H1 (cell line): ENCODE results near the gene KIF23. TPM values are rescaled to one million over a fixed set of nuclear protein-coding genes. Genes with fewer than 3 reads are reported as not detected.

ENCODE experiments used
- CTCF ChIA-PET: fragments of 300-600 bp; sonication (Branson Sonifier 250); formaldehyde crosslinking; loops from one replicate; lab custom pipeline; 2021; ENCODE audit not compliant: partially characterized antibody; lab: Charles Lee
- POLR2A ChIA-PET: fragments of 300-600 bp; sonication (Branson Sonifier 250); formaldehyde crosslinking; loops from one replicate; lab custom pipeline; 2021; ENCODE audit warnings: inconsistent platforms; ENCODE audit not compliant: partially characterized antibody; lab: Charles Lee
- DNase-seq, 2 experiments: peaks; one replicate each; pipeline versions ENCODE4 v3.0.0 to v3.0.0-alpha.2; 2010 to 2022; ENCODE audit warnings: low spot score in 2 of 2, low read depth in 1 of 2, mixed read lengths in 1 of 2
- FAIRE-seq: peaks from 2 replicates; lab custom pipeline; 2011; peaks lifted over from hg19 to GRCh38; lab: Jason Lieb, UNC
- H2AFZ ChIP-seq: 2 replicates; pipeline ENCODE4 v1.8.1; 2012; ENCODE audit warnings: low read length, inconsistent platforms
- H2AK5ac ChIP-seq: 2 replicates; pipeline ENCODE4 v1.6.1; 2013; ENCODE audit warnings: low read depth, low read length
- H2BK120ac ChIP-seq: replicated peaks from 2 replicates; pipeline ENCODE3; 2013; ENCODE audit warnings: low read depth, low read length, inconsistent platforms
- H2BK12ac ChIP-seq: 2 replicates; pipeline ENCODE4 v1.6.1; 2013; ENCODE audit warnings: low read depth, low read length
- H2BK15ac ChIP-seq: 2 replicates; pipeline ENCODE4 v1.6.1; 2013; ENCODE audit warnings: low read length
- H2BK20ac ChIP-seq: 2 replicates; pipeline ENCODE4 v1.6.1; 2013; ENCODE audit warnings: low read length
- H2BK5ac ChIP-seq: 2 replicates; pipeline ENCODE4 v1.6.1; 2013; ENCODE audit warnings: low read depth, low read length
- H3K14ac ChIP-seq: 2 replicates; pipeline ENCODE4 v1.6.1; 2013; ENCODE audit warnings: inconsistent platforms; ENCODE audit not compliant: insufficient read length
- H3K18ac ChIP-seq: 2 replicates; pipeline ENCODE4 v1.6.1; 2013; ENCODE audit warnings: low read length; ENCODE audit errors: extremely low read depth
- H3K23ac ChIP-seq: 2 replicates; pipeline ENCODE4 v1.6.1; 2013; ENCODE audit warnings: inconsistent platforms; ENCODE audit not compliant: insufficient read length
- H3K23me2 ChIP-seq: 2 replicates; pipeline ENCODE4 v1.6.1; 2013; ENCODE audit warnings: low read depth, low read length
- H3K27ac ChIP-seq: 2 replicates; pipeline ENCODE4 v1.6.1; 2011; ENCODE audit warnings: low read depth, low read length, inconsistent platforms
- H3K27me3 ChIP-seq, 4 experiments: replicated peaks in 1 of 4; 1 replicate in 1 of 4; 2 replicates in 3 of 4; pipeline versions ENCODE4 v1.6.1 to v1.8.1; 2011 to 2013; ENCODE audit warnings: low read length in 3 of 4, mild to moderate bottlenecking in 3 of 4, inconsistent platforms in 2 of 4, mixed read lengths in 2 of 4, moderate library complexity in 1 of 4; ENCODE audit not compliant: control insufficient read depth in 3 of 4, insufficient read depth in 3 of 4; ENCODE audit errors: extremely low read depth in 1 of 4
- H3K36me3 ChIP-seq, 4 experiments: 2 replicates each; pipeline versions ENCODE4 v1.6.1 to v1.8.1; 2011 to 2013; ENCODE audit warnings: mild to moderate bottlenecking in 4 of 4, low read length in 3 of 4, moderate library complexity in 2 of 4, control low read depth in 1 of 4, inconsistent platforms in 1 of 4; ENCODE audit not compliant: insufficient read depth in 4 of 4, control insufficient read depth in 2 of 4
- H3K4ac ChIP-seq: replicated peaks from 2 replicates; pipeline ENCODE3; 2013; ENCODE audit warnings: low read length, low read depth, mixed read lengths, inconsistent platforms; ENCODE audit not compliant: insufficient read length
- H3K4me1 ChIP-seq, 4 experiments: replicated peaks in 1 of 4; 1 replicate in 1 of 4; 2 replicates in 3 of 4; pipeline versions ENCODE4 v1.6.1 to v1.8.1; 2011 to 2013; ENCODE audit warnings: low read length in 3 of 4, inconsistent platforms in 2 of 4, mixed read lengths in 1 of 4; ENCODE audit not compliant: insufficient read depth in 4 of 4, control insufficient read depth in 3 of 4
- H3K4me2 ChIP-seq, 2 experiments: 2 replicates each; pipeline versions ENCODE4 v1.6.1 to v1.8.1; 2011 to 2013; ENCODE audit warnings: low read depth in 2 of 2, low read length in 2 of 2, control low read depth in 1 of 2, inconsistent platforms in 1 of 2, mild to moderate bottlenecking in 1 of 2; ENCODE audit not compliant: insufficient read depth in 1 of 2
- H3K4me3 ChIP-seq, 4 experiments: fragments of 200-600, 300-600 bp in 1 of 4; sonication (generic), shearing (Covaris generic), sonication (Bioruptor Twin) in 1 of 4; 2 replicates each; pipeline versions ENCODE4 v1.5.1 to v1.8.1; 2011 to 2016; ENCODE audit warnings: low read length in 4 of 4, low read depth in 3 of 4, control low read depth in 2 of 4, inconsistent platforms in 2 of 4, mild to moderate bottlenecking in 2 of 4, mixed read lengths in 1 of 4, moderate library complexity in 1 of 4; ENCODE audit not compliant: insufficient read depth in 2 of 4; ENCODE audit errors: extremely low read depth in 1 of 4
- H3K56ac ChIP-seq: replicated peaks from 2 replicates; pipeline ENCODE3; 2013; ENCODE audit warnings: low read depth, mild to moderate bottlenecking, mixed read lengths, low read length, inconsistent platforms; ENCODE audit not compliant: insufficient read length
- H3K79me1 ChIP-seq: 2 replicates; pipeline ENCODE4 v1.6.1; 2013; ENCODE audit warnings: low read depth, low read length, control low read depth
- H3K79me2 ChIP-seq, 2 experiments: 2 replicates each; pipeline versions ENCODE4 v1.6.1 to v1.8.1; 2012 to 2013; ENCODE audit warnings: low read length in 2 of 2, mild to moderate bottlenecking in 2 of 2, inconsistent platforms in 1 of 2; ENCODE audit not compliant: insufficient read depth in 2 of 2, control insufficient read depth in 1 of 2
- H3K9ac ChIP-seq, 4 experiments: replicated peaks in 1 of 4; 1 replicate in 1 of 4; 2 replicates in 3 of 4; pipeline versions ENCODE4 v1.6.1 to v1.8.1; 2011 to 2013; ENCODE audit warnings: low read depth in 3 of 4, low read length in 3 of 4, control low read depth in 2 of 4, mild to moderate bottlenecking in 2 of 4, moderate library complexity in 2 of 4, inconsistent platforms in 1 of 4; ENCODE audit errors: extremely low read depth in 1 of 4
- H3K9me3 ChIP-seq, 2 experiments: 2 replicates each; pipeline versions ENCODE4 v1.6.1 to v1.8.1; 2012 to 2013; ENCODE audit warnings: mild to moderate bottlenecking in 2 of 2, moderate library complexity in 2 of 2, control low read depth in 1 of 2, inconsistent platforms in 1 of 2, low read depth in 1 of 2, low read length in 1 of 2, mixed read lengths in 1 of 2; ENCODE audit not compliant: insufficient read depth in 2 of 2
- H4K20me1 ChIP-seq, 2 experiments: replicated peaks in 1 of 2; 2 replicates each; pipeline versions ENCODE3 to v1.8.1; 2011 to 2013; ENCODE audit warnings: inconsistent platforms in 2 of 2, low read length in 2 of 2, mild to moderate bottlenecking in 1 of 2; ENCODE audit not compliant: insufficient read depth in 2 of 2, control insufficient read depth in 1 of 2
- H4K5ac ChIP-seq: 2 replicates; pipeline ENCODE4 v1.6.1; 2013; ENCODE audit warnings: low read length, low read depth, mixed read lengths, inconsistent platforms; ENCODE audit not compliant: insufficient read length
- H4K8ac ChIP-seq: 2 replicates; pipeline ENCODE4 v1.8.0; 2013; ENCODE audit warnings: mild to moderate bottlenecking, moderate library complexity, low read length, inconsistent platforms; ENCODE audit not compliant: insufficient read depth; ENCODE audit errors: extremely low read depth
- H4K91ac ChIP-seq: replicated peaks from 2 replicates; pipeline ENCODE3; 2013; ENCODE audit warnings: low read length, mixed read lengths, inconsistent platforms; ENCODE audit not compliant: insufficient read length
- BRCA1 ChIP-seq: IDR thresholded peaks from 2 replicates; pipeline ENCODE4 v1.6.1; 2012; ENCODE audit warnings: low read depth, low read length, improper control_type of control experiment
- CBX5 ChIP-seq: fragments of 300-800, 300-1000 bp; sonication (generic); IDR thresholded peaks from 2 replicates; pipeline ENCODE4 v1.7.1; 2016; ENCODE audit warnings: antibody characterized with exemption, low read length, low read depth
- GTF2F1 ChIP-seq: IDR thresholded peaks from 2 replicates; pipeline ENCODE4 v1.6.1; 2012; ENCODE audit warnings: low read depth, low read length, improper control_type of control experiment, borderline replicate concordance
- HDAC2 ChIP-seq, 2 experiments: fragments of 300-600 bp in 1 of 2; sonication (generic) in 1 of 2; IDR thresholded peaks; 2 replicates each; pipeline ENCODE4 v1.6.1; 2011 to 2012; ENCODE audit warnings: low read depth in 2 of 2, low read length in 2 of 2, mild to moderate bottlenecking in 2 of 2, moderate library complexity in 2 of 2, borderline replicate concordance in 1 of 2, inconsistent platforms in 1 of 2
- JUN ChIP-seq: IDR thresholded peaks from 2 replicates; pipeline ENCODE4 v1.6.1; 2011; ENCODE audit warnings: low read depth, mild to moderate bottlenecking, improper control_type of control experiment, low read length
- MAFK ChIP-seq: IDR thresholded peaks from 2 replicates; pipeline ENCODE4 v1.6.1; 2012; ENCODE audit warnings: low read depth, mild to moderate bottlenecking, improper control_type of control experiment, low read length
- PHF8 ChIP-seq: fragments of 200-600 bp; sonication (generic); conservative IDR thresholded peaks from 2 replicates; pipeline ENCODE4 v1.7.1; 2012; ENCODE audit warnings: low read depth, mild to moderate bottlenecking, inconsistent platforms, low read length, moderate library complexity
- POLR2A ChIP-seq, 2 experiments: IDR thresholded peaks; 1 replicate in 1 of 2; 2 replicates in 1 of 2; pipeline ENCODE4 v1.6.1; 2011; ENCODE audit warnings: low read depth in 2 of 2, low read length in 2 of 2, mild to moderate bottlenecking in 2 of 2; ENCODE audit errors: control extremely low read depth in 1 of 2
- SIRT6 ChIP-seq: IDR thresholded peaks from one replicate; pipeline ENCODE4 v1.7.1; 2012; ENCODE audit warnings: low read length, inconsistent platforms
- WGBS, 2 experiments: shearing (Covaris generic) in 1 of 2; methylation state at CpG; one replicate each; pipeline versions ENCODE4 v1.1.6 to v1.1.7; 2013 to 2015; ENCODE audit warnings: low lambda C conversion rate in 2 of 2, mixed read lengths in 2 of 2, inconsistent platforms in 1 of 2, low coverage in 1 of 2, missing lambda C conversion rate in 1 of 2; ENCODE audit not compliant: insufficient replicate concordance in 2 of 2, insufficient coverage in 1 of 2, insufficient read length in 1 of 2; ENCODE audit errors: extremely low coverage in 1 of 2, missing lambda C conversion rate in 1 of 2; 5-methylcytosine and 5-hydroxymethylcytosine counted together
- polyA plus RNA-seq, 7 experiments: library from polyadenylated mRNA; depleted of rRNA in 3 of 7; stranded (reverse) in 5 of 7; unstranded in 2 of 7; fragments of >200 nt in 5 of 7; fragments of 200-250 nt in 2 of 7; gene quantifications; 1 replicate in 5 of 7; 2 replicates in 1 of 7; 4 replicates in 1 of 7; pipeline versions ENCODE4 v1.2.1 to v1.2.3, GENCODE V29; 2011 to 2013; ENCODE audit warnings: missing spikeins in 2 of 7, mixed read lengths in 2 of 7
- total RNA-seq: library from RNA; stranded (reverse); fragmentation: NEBNext Ultra II Directional; extraction: Animal tissue kit (Norgen Biotek cat#: 25700); gene quantifications from 2 replicates; pipeline ENCODE4 v1.2.1, GENCODE V29; 2021

The KIF23 gene
- total and polyA plus RNA-seq, 2 of the 8 experiments (the other 6 are each of a cell fraction or from before 2014, with no cell fraction given) = 26.2 to 77.4 TPM

DNA sequence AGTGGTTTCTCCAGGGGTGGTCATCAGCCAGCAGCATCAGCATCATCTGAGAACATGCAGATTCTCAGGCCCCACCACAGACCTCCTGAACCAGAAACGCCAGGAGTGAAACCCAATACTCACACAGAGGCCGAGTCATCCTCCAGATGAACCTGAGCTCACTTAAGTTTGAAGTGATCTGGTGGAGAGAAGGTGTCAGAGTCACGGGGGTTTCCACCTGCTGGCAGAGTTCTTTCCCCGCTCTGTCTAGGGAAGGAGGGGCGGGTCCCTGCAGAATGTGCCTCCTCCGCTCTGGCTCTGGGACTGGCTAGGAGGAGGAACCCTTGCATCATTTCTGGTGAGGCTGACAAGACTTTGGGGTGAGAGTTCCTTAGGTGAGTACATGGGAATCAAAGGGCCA lies 13.3 kb upstream of the KIF23 start:
- no peak overlapping the region for H2AK5ac ChIP-seq
- FAIRE-seq = no peak
- TF ChIP-seq CBX5 (no peak), JUN (no peak), POLR2A (IDR thresholded peaks at IDR 0.05; ENCODE audit: control extremely low read depth in 1 of 2, low read depth in 2 of 2, low read length in 2 of 2) (no peak), SIRT6 (no peak), MAFK (no peak), GTF2F1 (no peak), BRCA1 (no peak), PHF8 (no peak), HDAC2 (IDR thresholded peaks at IDR 0.05; ENCODE audit: borderline replicate concordance in 1 of 2, low read depth in 2 of 2, low read length in 2 of 2) (no peak)
- TF ChIP-seq, all 59 proteins: peak for 0
- Histone ChIP-seq H4K5ac (no peak overlapping the region), H3K79me1 (no peaks in the 10 kb centered on the region; the same call in 1 of the 2 replicates), H3K18ac (no peak overlapping the region), H3K36me3 (no peaks in the 10 kb centered on the region), H3K23me2 (no peaks in the 10 kb centered on the region), H3K4me2 (no peak overlapping the region), H3K14ac (no peak overlapping the region), H3K4me3 (no peak overlapping the region), H4K20me1 (peaks cover 0 to 2% of the 10 kb centered on the region in 2 experiments), H3K9ac (no peak overlapping the region), H2AFZ (no peak overlapping the region), H4K8ac (no peak overlapping the region), H3K27ac (no peak overlapping the region), H3K23ac (no peak overlapping the region), H2BK5ac (no peak overlapping the region), H3K56ac (no peak overlapping the region), H3K9me3 (no peaks in the 10 kb centered on the region), H2BK120ac (no peak overlapping the region), H2BK15ac (no peak overlapping the region), H4K91ac (no peak overlapping the region), H3K4ac (no peak overlapping the region), H3K27me3 (no peaks in the 10 kb centered on the region), H2BK12ac (no peak overlapping the region), H3K79me2 (no peaks in the 10 kb centered on the region), H3K4me1 (no peaks in the 10 kb centered on the region), H2BK20ac (no peak overlapping the region)
- ChIA-PET POLR2A (interaction anchor here (2.1 kb wide), 1 partner anchor 14 kb away, joined by 6 read pairs; the partner anchor contains the start of gene KIF23), CTCF (interaction anchor here (0.7 to 1.4 kb wide), 4 partner anchors 8 to 81 kb away, joined by 3 to 4 read pairs (median 4); partner anchors contain the start of gene KIF23)
- no peak for DNase-seq
- WGBS, 2 experiments = 79% methylated on average over 6 of the region's 6 CpGs; no CpG with 5 or more reads in 1 of the 2 experiments
